Measurements from ENCODE around the gene RPS6KL1.

RPS6KL1 gene

GRCh38 chr14:74881431-74882102, 41.5 kb downstream of the RPS6KL1 start, which contains the start of gene DLST:
DLST (plus strand) TSS chr14:74881916; CDS start chr14:74881954, 38 bp downstream.
- peak; percentile 96 for DNase-seq
- H3K4me3 Mint-ChIP-seq: peak within 1 kb of the TSS; percentile 91
- H3K27ac Mint-ChIP-seq: peak within 1 kb of the TSS; percentile 97
- no peaks in the 10 kb centered on the region for H3K27me3 Mint-ChIP-seq
- peaks cover 42% of the 10 kb centered on the region for H3K36me3 Mint-ChIP-seq (ENCODE audit: low read depth)
- H3K9me3 Mint-ChIP-seq: no peaks in the 10 kb centered on the region
- H3K4me1 Mint-ChIP-seq (ENCODE audit: low read depth): peaks cover 61% of the 10 kb centered on the region

GRCh38 chr14:74879427-74880182, 43.5 kb downstream of the RPS6KL1 start:
- H3K27me3 Mint-ChIP-seq: no peaks in the 10 kb centered on the region
- DNase-seq: no peak
- H3K4me3 Mint-ChIP-seq: no peak overlapping the region
- H3K4me1 Mint-ChIP-seq (ENCODE audit: low read depth): peaks cover 57% of the 10 kb centered on the region
- peak overlapping the region; percentile 65 for H3K27ac Mint-ChIP-seq
- no peaks in the 10 kb centered on the region for H3K9me3 Mint-ChIP-seq
- H3K36me3 Mint-ChIP-seq (ENCODE audit: low read depth): peaks cover 24% of the 10 kb centered on the region

- Mint-ChIP-seq H3K9me3 (no peaks in the 10 kb centered on the region), H3K4me1 (ENCODE audit: low read depth) (peaks cover 35% of the 10 kb centered on the region), H3K36me3 (ENCODE audit: low read depth) (no peaks in the 10 kb centered on the region), H3K4me3 (peak within 1 kb of the TSS; percentile 16), H3K27me3 (no peaks in the 10 kb centered on the region), H3K27ac (peak within 1 kb of the TSS; percentile 35)
- peak; percentile 55 for DNase-seq
Measured at GRCh38 chr14:74875941-74876913, 46.8 kb downstream of the RPS6KL1 start, which contains the start of gene PROX2. PROX2 (minus strand) TSS chr14:74876145; CDS start chr14:74863834, 12,311 bp downstream.

- Mint-ChIP-seq H3K4me3 (no peak overlapping the region), H3K4me1 (ENCODE audit: low read depth) (peaks cover 27% of the 10 kb centered on the region), H3K9me3 (no peaks in the 10 kb centered on the region), H3K27ac (no peak overlapping the region), H3K36me3 (ENCODE audit: low read depth) (no peaks in the 10 kb centered on the region), H3K27me3 (no peaks in the 10 kb centered on the region)
- DNase-seq: no peak
Measured at GRCh38 chr14:74875204-74875603, 47.9 kb downstream of the RPS6KL1 start.

GRCh38 chr14:74871819-74872218, 51.2 kb downstream of the RPS6KL1 start:
- H3K4me3 Mint-ChIP-seq: no peak overlapping the region
- no peak overlapping the region for H3K27ac Mint-ChIP-seq

GRCh38 chr14:74868739-74869138, 54.3 kb downstream of the RPS6KL1 start:
- Mint-ChIP-seq H3K27me3 (no peaks in the 10 kb centered on the region), H3K36me3 (ENCODE audit: low read depth) (no peaks in the 10 kb centered on the region), H3K4me1 (ENCODE audit: low read depth) (peaks cover 23% of the 10 kb centered on the region), H3K27ac (no peak overlapping the region), H3K9me3 (no peaks in the 10 kb centered on the region), H3K4me3 (no peak overlapping the region)
- no peak for DNase-seq

More at GRCh38 chr14:74871819-74872218, 51.2 kb downstream of the RPS6KL1 start:
- DNase-seq: no peak
- Mint-ChIP-seq H3K36me3 (ENCODE audit: low read depth) (no peaks in the 10 kb centered on the region), H3K27me3 (no peaks in the 10 kb centered on the region), H3K9me3 (no peaks in the 10 kb centered on the region), H3K4me1 (ENCODE audit: low read depth) (peaks cover 31% of the 10 kb centered on the region)

GRCh38 chr14:74867673-74868072, 55.4 kb downstream of the RPS6KL1 start:
- peaks cover 23% of the 10 kb centered on the region for H3K4me1 Mint-ChIP-seq (ENCODE audit: low read depth)
- H3K36me3 Mint-ChIP-seq (ENCODE audit: low read depth): no peaks in the 10 kb centered on the region
- H3K27me3 Mint-ChIP-seq: no peaks in the 10 kb centered on the region
- peak; percentile 52 for DNase-seq
- peak overlapping the region; percentile 30 for H3K4me3 Mint-ChIP-seq
- H3K27ac Mint-ChIP-seq: peak overlapping the region; percentile 82
- no peaks in the 10 kb centered on the region for H3K9me3 Mint-ChIP-seq

- no peaks in the 10 kb centered on the region for H3K36me3 Mint-ChIP-seq (ENCODE audit: low read depth)
- no peak overlapping the region for H3K4me3 Mint-ChIP-seq
- H3K9me3 Mint-ChIP-seq: no peaks in the 10 kb centered on the region
- H3K4me1 Mint-ChIP-seq (ENCODE audit: low read depth): peaks cover 23% of the 10 kb centered on the region
- no peaks in the 10 kb centered on the region for H3K27me3 Mint-ChIP-seq
- H3K27ac Mint-ChIP-seq: peak overlapping the region; percentile 1
- DNase-seq: no peak
Measured at GRCh38 chr14:74866708-74867389, 56.2 kb downstream of the RPS6KL1 start.

GRCh38 chr14:74865156-74865555, 57.9 kb downstream of the RPS6KL1 start:
- H3K27me3 Mint-ChIP-seq: no peaks in the 10 kb centered on the region
- peaks cover 24% of the 10 kb centered on the region for H3K4me1 Mint-ChIP-seq (ENCODE audit: low read depth)
- no peak for DNase-seq
- H3K36me3 Mint-ChIP-seq (ENCODE audit: low read depth): no peaks in the 10 kb centered on the region
- H3K4me3 Mint-ChIP-seq: no peak overlapping the region
- H3K9me3 Mint-ChIP-seq: no peaks in the 10 kb centered on the region
- no peak overlapping the region for H3K27ac Mint-ChIP-seq

GRCh38 chr14:74864198-74864597, 58.9 kb downstream of the RPS6KL1 start:
- no peaks in the 10 kb centered on the region for H3K27me3 Mint-ChIP-seq
- H3K9me3 Mint-ChIP-seq: no peaks in the 10 kb centered on the region
- H3K4me3 Mint-ChIP-seq: no peak overlapping the region
- no peaks in the 10 kb centered on the region for H3K36me3 Mint-ChIP-seq (ENCODE audit: low read depth)
- no peak overlapping the region for H3K27ac Mint-ChIP-seq
- peaks cover 24% of the 10 kb centered on the region for H3K4me1 Mint-ChIP-seq (ENCODE audit: low read depth)
- no peak for DNase-seq

- Mint-ChIP-seq H3K4me1 (ENCODE audit: low read depth) (peaks cover 21% of the 10 kb centered on the region), H3K9me3 (no peaks in the 10 kb centered on the region), H3K4me3 (no peak overlapping the region), H3K27me3 (no peaks in the 10 kb centered on the region), H3K36me3 (ENCODE audit: low read depth) (no peaks in the 10 kb centered on the region), H3K27ac (no peak overlapping the region)
- no peak for DNase-seq
Measured at GRCh38 chr14:74863274-74863673, 59.8 kb downstream of the RPS6KL1 start.

- Mint-ChIP-seq H3K4me3 (no peak overlapping the region), H3K36me3 (ENCODE audit: low read depth) (no peaks in the 10 kb centered on the region), H3K4me1 (ENCODE audit: low read depth) (peaks cover 9% of the 10 kb centered on the region), H3K9me3 (no peaks in the 10 kb centered on the region), H3K27ac (no peak overlapping the region), H3K27me3 (no peaks in the 10 kb centered on the region)
- no peak for DNase-seq
Measured at GRCh38 chr14:74861734-74862090, 61.3 kb downstream of the RPS6KL1 start.

- Mint-ChIP-seq H3K4me3 (no peak overlapping the region), H3K27ac (no peak overlapping the region), H3K36me3 (ENCODE audit: low read depth) (no peaks in the 10 kb centered on the region), H3K4me1 (ENCODE audit: low read depth) (peaks cover 3% of the 10 kb centered on the region), H3K9me3 (no peaks in the 10 kb centered on the region), H3K27me3 (no peaks in the 10 kb centered on the region)
- peak; percentile 95 for DNase-seq
Measured at GRCh38 chr14:74860899-74861733, 61.9 kb downstream of the RPS6KL1 start.
